Measurements from ENCODE around the gene AHDC1. TPM values are rescaled to one million over a fixed set of nuclear protein-coding genes. Genes with fewer than 3 reads are reported as not detected.

Gene AHDC1
- polyA plus RNA-seq, 1 donor (not counting 4 experiments of a cell fraction or from before 2014, with no cell fraction given): 4.2 TPM

DNA sequence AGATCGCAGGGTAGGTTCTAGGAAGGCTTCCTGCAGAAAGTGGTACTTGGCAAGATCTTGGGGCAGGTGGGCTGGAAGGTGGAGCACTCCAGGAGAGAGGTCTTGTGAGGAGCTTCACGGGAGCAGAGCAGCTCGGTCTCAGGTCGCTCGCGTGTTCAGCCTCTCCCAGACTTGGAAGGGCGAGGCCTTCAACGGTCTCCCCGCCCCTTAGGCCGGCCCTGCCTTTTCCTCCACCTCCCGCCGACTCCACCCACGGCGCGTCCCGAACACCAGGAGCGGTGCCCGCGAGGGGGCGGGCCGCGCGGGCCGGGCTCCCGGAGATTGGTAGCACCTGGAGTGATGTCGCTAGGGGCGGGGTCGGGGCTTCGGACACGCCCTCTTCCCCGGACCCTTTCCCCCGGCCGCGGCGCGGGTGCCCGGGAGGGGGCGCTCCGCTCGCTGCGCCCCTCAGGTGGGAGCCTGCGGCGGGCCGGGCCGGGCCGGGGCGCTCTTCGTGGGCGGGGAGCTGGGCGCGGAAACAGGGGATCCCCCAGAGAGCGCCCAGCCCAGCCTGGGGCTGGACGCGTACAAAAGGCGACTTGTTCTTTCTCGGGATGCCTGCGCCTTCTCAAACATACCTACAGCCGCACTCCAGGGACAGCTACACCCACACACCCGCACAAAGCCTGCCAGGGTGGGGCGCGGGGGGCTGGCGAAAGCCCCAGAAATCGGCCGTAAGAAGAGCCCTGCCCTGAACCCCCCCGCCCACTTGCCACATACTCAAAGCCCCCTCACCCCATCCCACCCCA is 35.5 kb downstream of the AHDC1 start:
- Histone ChIP-seq H3K27ac (ENCODE audit: control insufficient read depth, insufficient read depth, low read length) (peak overlapping the region; percentile 50), H3K4me2 (ENCODE audit: control insufficient read depth, extremely low read depth, insufficient read depth, low read depth, low read length) (peak overlapping the region; percentile 80), H4K20me1 (ENCODE audit: control insufficient read depth, extremely low read depth, insufficient read depth, low read length) (no peaks in the 10 kb centered on the region), H3K79me2 (ENCODE audit: control insufficient read depth, insufficient read depth, low read length) (peaks cover 39% of the 10 kb centered on the region), H3K9ac (ENCODE audit: control insufficient read depth, extremely low read depth, insufficient read depth, low read length) (peak overlapping the region; percentile 54), H3K4me3 (ENCODE audit: control insufficient read depth in 2 of 3, extremely low read depth in 1 of 3, insufficient read depth in 2 of 3, low read depth in 1 of 3, low read length in 3 of 3) (peak overlapping the region in 1 of 3 experiments; percentile 26), H2AFZ (ENCODE audit: control insufficient read depth, low read length) (no peak overlapping the region), H3K27me3 (ENCODE audit: control insufficient read depth, extremely low read depth, insufficient read depth, low read length) (no peaks in the 10 kb centered on the region), H3K36me3 (ENCODE audit: control insufficient read depth in 2 of 2, extremely low read depth in 1 of 2, insufficient read depth in 2 of 2, low read length in 2 of 2) (peaks cover 3 to 8% of the 10 kb centered on the region in 2 experiments), H3K9me3 (ENCODE audit: control insufficient read depth, low read depth, low read length) (no peaks in the 10 kb centered on the region), H3K9me1 (ENCODE audit: control insufficient read depth, extremely low read depth, insufficient read depth, low read length) (no peaks in the 10 kb centered on the region), H3K4me1 (ENCODE audit: control insufficient read depth, extremely low read depth, insufficient read depth, low read length) (peaks cover 57% of the 10 kb centered on the region)
- TF ChIP-seq EZH2 (IDR thresholded peaks at IDR 0.05; ENCODE audit: low read length): no peak
- TF ChIP-seq, protein P1, sequence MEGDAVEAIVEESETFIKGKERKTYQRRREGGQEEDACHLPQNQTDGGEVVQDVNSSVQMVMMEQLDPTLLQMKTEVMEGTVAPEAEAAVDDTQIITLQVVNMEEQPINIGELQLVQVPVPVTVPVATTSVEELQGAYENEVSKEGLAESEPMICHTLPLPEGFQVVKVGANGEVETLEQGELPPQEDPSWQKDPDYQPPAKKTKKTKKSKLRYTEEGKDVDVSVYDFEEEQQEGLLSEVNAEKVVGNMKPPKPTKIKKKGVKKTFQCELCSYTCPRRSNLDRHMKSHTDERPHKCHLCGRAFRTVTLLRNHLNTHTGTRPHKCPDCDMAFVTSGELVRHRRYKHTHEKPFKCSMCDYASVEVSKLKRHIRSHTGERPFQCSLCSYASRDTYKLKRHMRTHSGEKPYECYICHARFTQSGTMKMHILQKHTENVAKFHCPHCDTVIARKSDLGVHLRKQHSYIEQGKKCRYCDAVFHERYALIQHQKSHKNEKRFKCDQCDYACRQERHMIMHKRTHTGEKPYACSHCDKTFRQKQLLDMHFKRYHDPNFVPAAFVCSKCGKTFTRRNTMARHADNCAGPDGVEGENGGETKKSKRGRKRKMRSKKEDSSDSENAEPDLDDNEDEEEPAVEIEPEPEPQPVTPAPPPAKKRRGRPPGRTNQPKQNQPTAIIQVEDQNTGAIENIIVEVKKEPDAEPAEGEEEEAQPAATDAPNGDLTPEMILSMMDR (optimal IDR thresholded peaks at IDR 0.05 in 1 of 3, IDR thresholded peaks at IDR 0.05 in 1 of 3, conservative IDR thresholded peaks at IDR 0.05 in 1 of 3; ENCODE audit: extremely low read depth in 1 of 3, insufficient read depth in 2 of 3, low read length in 3 of 3): peak in 1 of 3 experiments; percentile 53
- dilution Hi-C loops (cut with MboI; ENCODE audit: extremely low pct_ligation_motif_present, low sequenced_read_pairs): no loop called here
- peak; percentile 78 for DNase-seq (ENCODE audit: low read depth, low spot score)
- FAIRE-seq: peak; percentile 61

DNA sequence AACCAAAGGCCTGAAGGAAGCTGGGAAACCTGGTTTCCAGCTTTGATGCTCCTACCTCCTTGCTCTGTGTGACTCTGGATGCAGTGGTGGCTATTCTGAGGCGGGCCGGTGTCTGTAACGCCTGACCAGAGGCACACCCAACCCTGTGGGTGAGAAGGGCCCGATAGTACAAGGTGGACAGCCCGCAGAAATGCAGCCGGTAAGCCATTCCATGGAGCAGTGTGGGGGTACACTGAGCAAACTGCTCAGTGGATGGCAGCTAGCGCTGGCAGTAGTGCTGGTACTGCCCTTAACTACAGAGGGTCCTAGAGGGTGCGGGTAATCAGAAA is 36.0 kb downstream of the AHDC1 start:
- no peaks in the 10 kb centered on the region for H3K27me3 ChIP-seq (ENCODE audit: control insufficient read depth, extremely low read depth, insufficient read depth, low read length)
- no peaks in the 10 kb centered on the region for H4K20me1 ChIP-seq (ENCODE audit: control insufficient read depth, extremely low read depth, insufficient read depth, low read length)
- H3K4me2 ChIP-seq (ENCODE audit: control insufficient read depth, extremely low read depth, insufficient read depth, low read depth, low read length): peak overlapping the region; percentile 80
- H3K4me1 ChIP-seq (ENCODE audit: control insufficient read depth, extremely low read depth, insufficient read depth, low read length): peaks cover 51% of the 10 kb centered on the region
- peak overlapping the region; percentile 50 for H3K27ac ChIP-seq (ENCODE audit: control insufficient read depth, insufficient read depth, low read length)
- TF ChIP-seq EZH2 (IDR thresholded peaks at IDR 0.05; ENCODE audit: low read length): no peak
- TF ChIP-seq, protein P1 (optimal IDR thresholded peaks at IDR 0.05 in 1 of 3, IDR thresholded peaks at IDR 0.05 in 1 of 3, conservative IDR thresholded peaks at IDR 0.05 in 1 of 3; ENCODE audit: extremely low read depth in 1 of 3, insufficient read depth in 2 of 3, low read length in 3 of 3): no peak
- H3K9me3 ChIP-seq (ENCODE audit: control insufficient read depth, low read depth, low read length): no peaks in the 10 kb centered on the region
- H3K9me1 ChIP-seq (ENCODE audit: control insufficient read depth, extremely low read depth, insufficient read depth, low read length): no peaks in the 10 kb centered on the region
- H3K36me3 ChIP-seq (ENCODE audit: control insufficient read depth in 2 of 2, extremely low read depth in 1 of 2, insufficient read depth in 2 of 2, low read length in 2 of 2): peaks cover 3 to 8% of the 10 kb centered on the region in 2 experiments
- DNase-seq (ENCODE audit: low read depth, low spot score) (no peak), FAIRE-seq (no peak)
- no peak overlapping the region for H2AFZ ChIP-seq (ENCODE audit: control insufficient read depth, low read length)
- peak overlapping the region; percentile 51 for H3K9ac ChIP-seq (ENCODE audit: control insufficient read depth, extremely low read depth, insufficient read depth, low read length)
- H3K4me3 ChIP-seq (ENCODE audit: control insufficient read depth in 2 of 3, extremely low read depth in 1 of 3, insufficient read depth in 2 of 3, low read depth in 1 of 3, low read length in 3 of 3): peak overlapping the region in 1 of 3 experiments; percentile 26
- peaks cover 40% of the 10 kb centered on the region for H3K79me2 ChIP-seq (ENCODE audit: control insufficient read depth, insufficient read depth, low read length)
- dilution Hi-C loops (cut with MboI; ENCODE audit: extremely low pct_ligation_motif_present, low sequenced_read_pairs): no loop called here
